GM12878 (cell line): ENCODE results near the gene ITPKB. TPM values are rescaled to one million over a fixed set of nuclear protein-coding genes. Genes with fewer than 3 reads are reported as not detected.

ENCODE experiments used
- ATAC-seq: fragments of 200-7000 bp; cut with Tn5 transposase; 3 replicates; pipeline ENCODE4 v1.9.1; 2020; ENCODE audit warnings: mild to moderate bottlenecking, moderate library complexity
- BruUV-seq: library from RNA; stranded (reverse); fragments of 400-500 nt; replicated peaks from 2 replicates; lab custom pipeline; 2021; lab: Mats Ljungman, UMichigan
- CTCF ChIA-PET: fragments of 300-600 bp; sonication (Branson Sonifier 250); formaldehyde crosslinking; extraction: SDS; loops from one replicate; lab custom pipeline; 2021; ENCODE audit warnings: inconsistent platforms; lab: Yijun Ruan, JAX
- POLR2A ChIA-PET: fragments of 350-600 bp; formaldehyde crosslinking; extraction: SDS; loops from one replicate; lab custom pipeline; 2021; ENCODE audit warnings: inconsistent platforms; lab: Charles Lee
- RAD21 ChIA-PET: fragments of 300-600 bp; sonication (Branson Sonifier 250); formaldehyde crosslinking; loops from one replicate; lab custom pipeline; 2023; ENCODE audit warnings: antibody characterized with exemption; ENCODE audit not compliant: unreplicated experiment; lab: Charles Lee
- SMC1A ChIA-PET: fragments of 300-600 bp; sonication (Branson Sonifier 250); formaldehyde crosslinking; loops from one replicate; lab custom pipeline; 2023; ENCODE audit not compliant: unreplicated experiment, uncharacterized antibody; lab: Charles Lee
- DNase-seq: peaks from one replicate; pipeline ENCODE4 v3.0.0-alpha.2; 2011; ENCODE audit warnings: low read depth, low spot score
- FAIRE-seq: peaks from 3 replicates; lab custom pipeline; 2011; peaks lifted over from hg19 to GRCh38; lab: Jason Lieb, UNC
- H2AFZ ChIP-seq: 2 replicates; pipeline ENCODE4 v1.6.0; 2011; ENCODE audit warnings: low read depth, low read length, control low read depth; ENCODE audit not compliant: control insufficient read depth
- H3K27ac ChIP-seq: 2 replicates; pipeline ENCODE4 v1.5.1; 2011; ENCODE audit warnings: control low read depth; ENCODE audit not compliant: control insufficient read depth, insufficient read depth
- H3K27me3 ChIP-seq, 2 experiments: replicated peaks in 1 of 2; 2 replicates each; pipeline versions ENCODE4 v1.6.0 to v1.6.1; 2011; ENCODE audit warnings: low read length in 1 of 2; ENCODE audit not compliant: control insufficient read depth in 2 of 2, insufficient read depth in 2 of 2
- H3K36me3 ChIP-seq, 2 experiments: 2 replicates each; pipeline ENCODE4 v1.5.1; 2011; ENCODE audit warnings: low read length in 1 of 2; ENCODE audit not compliant: control insufficient read depth in 2 of 2, insufficient read depth in 2 of 2
- H3K4me1 ChIP-seq: 2 replicates; pipeline ENCODE4 v1.6.1; 2011; ENCODE audit warnings: mild to moderate bottlenecking, low read length, moderate library complexity, mixed read lengths; ENCODE audit not compliant: control insufficient read depth, insufficient read depth
- H3K4me2 ChIP-seq: 2 replicates; pipeline ENCODE4 v1.6.0; 2011; ENCODE audit warnings: control low read depth; ENCODE audit not compliant: control insufficient read depth, insufficient read depth
- H3K4me3 ChIP-seq: fragments of 200-600 bp; sonication (generic); 2 replicates; pipeline ENCODE4 v1.5.1; 2016
- H3K79me2 ChIP-seq: 2 replicates; pipeline ENCODE4 v1.6.0; 2011; ENCODE audit warnings: low read length; ENCODE audit not compliant: control insufficient read depth, insufficient read depth
- H3K9ac ChIP-seq: 2 replicates; pipeline ENCODE4 v1.8.0; 2011; ENCODE audit warnings: low read length, control low read depth, mixed read lengths; ENCODE audit not compliant: control insufficient read depth, insufficient read depth
- H3K9me3 ChIP-seq: replicated peaks from 3 replicates; pipeline ENCODE4 v1.5.1; 2011; ENCODE audit warnings: mild to moderate bottlenecking, low read length; ENCODE audit not compliant: control insufficient read depth, insufficient read depth
- H4K20me1 ChIP-seq: 2 replicates; pipeline ENCODE4 v1.6.0; 2011; ENCODE audit not compliant: control insufficient read depth, insufficient read depth
- ELK1 ChIP-seq: IDR thresholded peaks from 2 replicates; pipeline ENCODE4 v1.6.1; 2012; ENCODE audit warnings: low read depth, low read length, improper control_type of control experiment
- MTA3 ChIP-seq: IDR thresholded peaks from 2 replicates; pipeline ENCODE4 v1.6.1; 2012; ENCODE audit warnings: low read length, inconsistent platforms, borderline replicate concordance
- NRF1 ChIP-seq: conservative IDR thresholded peaks from 2 replicates; pipeline ENCODE4 v1.6.1; 2011; ENCODE audit warnings: mild to moderate bottlenecking, low read depth, low read length, improper control_type of control experiment
- SKIL ChIP-seq: fragments of 450-650 bp; IDR thresholded peaks from 2 replicates; pipeline ENCODE4 v1.6.1; 2017; ENCODE audit warnings: mild to moderate bottlenecking, low read depth, inconsistent platforms; ENCODE audit not compliant: poor library complexity, severe bottlenecking
- YBX1 ChIP-seq: fragments of 450-650 bp; IDR thresholded peaks from 2 replicates; pipeline ENCODE4 v1.6.1; 2016; ENCODE audit warnings: antibody characterized with exemption
- ZNF274 ChIP-seq: IDR thresholded peaks from one replicate; pipeline ENCODE4 v1.8.0; 2011; ENCODE audit not compliant: insufficient read length, insufficient read depth
- ZNF622 ChIP-seq: fragments of 450-650 bp; IDR thresholded peaks from 2 replicates; pipeline ENCODE4 v1.6.1; 2017; ENCODE audit warnings: mild to moderate bottlenecking, inconsistent platforms
- WGBS: methylation state at CpG from one replicate; pipeline ENCODE4 v1.1.6; 2016; ENCODE audit warnings: low lambda C conversion rate; ENCODE audit not compliant: insufficient replicate concordance, insufficient coverage; ENCODE audit errors: missing lambda C conversion rate; 5-methylcytosine and 5-hydroxymethylcytosine counted together
- in situ Hi-C: fragments of 300-500 bp; cut with MboI; formaldehyde crosslinking; loops from 9 replicates; pipeline ENCODE4 v1.14.3; 2018; ENCODE audit warnings: mixed read lengths
- intact Hi-C: fragments of 100-400 bp; cut with micrococcal nuclease; formaldehyde crosslinking; loops from one replicate; pipeline ENCODE4 v1.14.2; 2022; ENCODE audit not compliant: unreplicated experiment
- polyA plus RNA-seq, 11 experiments: library from polyadenylated mRNA; depleted of rRNA in 4 of 11; unstranded in 6 of 11; stranded (reverse) in 5 of 11; fragments of >200 nt; fragmentation: Nextera tagmentation in 4 of 11; fragmentation: Illumina TruSeq in 1 of 11; extraction: Ambion mirVana in 4 of 11; extraction: Trizol in 1 of 11; gene quantifications; 1 replicate in 1 of 11; 2 replicates in 10 of 11; pipeline versions ENCODE4 v1.2.1 to v1.2.3, GENCODE V29; 2011 to 2016; ENCODE audit warnings: inconsistent platforms in 2 of 11, missing spikeins in 2 of 11, low read depth in 1 of 11
- total RNA-seq, 4 experiments: library from RNA; depleted of rRNA in 3 of 4; stranded (reverse); fragments of >200 nt in 3 of 4; fragmentation: Illumina TruSeq in 1 of 4; extraction: Trizol in 1 of 4; gene quantifications; 2 replicates each; pipeline versions ENCODE4 v1.2.1 to v1.2.3, GENCODE V29; 2013 to 2021

ITPKB gene
- total and polyA plus RNA-seq, 10 of the 15 experiments (the other 5 are each of a cell fraction or from before 2014, with no cell fraction given) = 1.3 to 38.7 (median 12.9) TPM

GRCh38 chr1:226709953-226710352, 29.1 kb downstream of the ITPKB start:
- SMC1A ChIA-PET = interaction anchor here (0.9 to 4.1 kb wide), 6 partner anchors 10 to 116 kb away, joined by 3 to 17 read pairs (median 4); no protein-coding TSS in a partner anchor
- RAD21 ChIA-PET = interaction anchor here (0.7 to 1.7 kb wide), 2 partner anchors 31 to 35 kb away, joined by 4 to 5 read pairs; no protein-coding TSS in a partner anchor
- in situ Hi-C loops (no loop called here), intact Hi-C loops (no loop called here)
- ATAC-seq (no peak), FAIRE-seq (no peak), DNase-seq (no peak)
- Histone ChIP-seq H3K4me3 (no peak overlapping the region), H3K9me3 (peaks cover 8% of the 10 kb centered on the region), H3K79me2 (peaks cover 43% of the 10 kb centered on the region), H3K4me2 (no peak overlapping the region), H2AFZ (no peak overlapping the region), H4K20me1 (no peaks in the 10 kb centered on the region), H3K27ac (no peak overlapping the region), H3K9ac (no peak overlapping the region), H3K4me1 (peaks cover 27% of the 10 kb centered on the region), H3K27me3 (no peaks in the 10 kb centered on the region), H3K36me3 (peaks cover 1 to 10% of the 10 kb centered on the region in 2 experiments; a peak in 2 of 4 replicates)
- no TSS peak for BruUV-seq
- CTCF ChIA-PET = interaction anchor here (0.9 to 1.2 kb wide), 2 partner anchors 10 to 25 kb away, joined by 3 to 4 read pairs; no protein-coding TSS in a partner anchor
- 86% methylated on average over 4 of the region's 4 CpGs for WGBS
- TF ChIP-seq NRF1 = no peak
- no peak for TF ChIP-seq YBX1
- no peak for TF ChIP-seq ZNF274
- no peak for TF ChIP-seq SKIL
- no peak for TF ChIP-seq ZNF622
- TF ChIP-seq ELK1 = no peak
- no peak for TF ChIP-seq MTA3
- POLR2A ChIA-PET = interaction anchor here (1.0 kb wide), 1 partner anchor 22 kb away, joined by 3 read pairs; no protein-coding TSS in a partner anchor
